HEK293 (cell line): Measurements from ENCODE around the gene VSTM4.

Source experiments
- CTCF ChIA-PET: fragments of 350-600 bp; formaldehyde crosslinking; extraction: SDS; loops from one replicate; lab custom pipeline; 2021; ENCODE audit warnings: antibody characterized with exemption; lab: Yijun Ruan, JAX
- POLR2A ChIA-PET: fragments of 300-600 bp; formaldehyde crosslinking; extraction: SDS; loops from one replicate; lab custom pipeline; 2020; ENCODE audit warnings: antibody characterized with exemption, inconsistent platforms; lab: Yijun Ruan, JAX
- H3K27ac ChIP-seq: fragments of 200-500 bp; sonication (Bioruptor generic); 2 replicates; pipeline ENCODE4 v1.5.1; 2014; ENCODE audit warnings: low read depth, low read length, control low read depth, inconsistent platforms; ENCODE audit errors: extremely low read depth
- H3K36me3 ChIP-seq, 2 experiments: fragments of 200-500 bp in 1 of 2; sonication (Bioruptor generic) in 1 of 2; 1 replicate in 1 of 2; 2 replicates in 1 of 2; pipeline ENCODE4 v1.5.1; 2014 to 2017; ENCODE audit warnings: inconsistent platforms in 2 of 2, low read length in 2 of 2; ENCODE audit not compliant: control insufficient read depth in 2 of 2, insufficient read depth in 1 of 2
- H3K4me1 ChIP-seq: fragments of 200-500 bp; sonication (Bioruptor generic); 2 replicates; pipeline ENCODE4 v1.5.1; 2014; ENCODE audit warnings: mild to moderate bottlenecking, low read length, inconsistent platforms; ENCODE audit not compliant: control insufficient read depth, insufficient read depth
- H3K4me3 ChIP-seq: 2 replicates; pipeline ENCODE4 v1.5.1; 2011; ENCODE audit warnings: low read depth, mild to moderate bottlenecking, control low read depth, low read length, moderate library complexity
- H3K9me3 ChIP-seq: fragments of 200-500 bp; sonication (Bioruptor generic); 2 replicates; pipeline ENCODE4 v1.5.1; 2014; ENCODE audit warnings: low read depth, low read length, inconsistent platforms; ENCODE audit not compliant: control insufficient read depth, insufficient read depth
- ATF2 ChIP-seq: fragments of 450-650 bp; formaldehyde crosslinking; IDR thresholded peaks from 2 replicates; pipeline ENCODE4 v1.5.1; 2016; ENCODE audit warnings: missing biosample characterization, missing genetic modification characterization, low read depth
- HOXA7 ChIP-seq: sonication (generic); formaldehyde crosslinking; IDR thresholded peaks from 2 replicates; pipeline ENCODE4 v1.8.1; 2022; ENCODE audit warnings: missing genetic modification reagents, borderline replicate concordance
- HOXD13 ChIP-seq: sonication (generic); formaldehyde crosslinking; IDR thresholded peaks from 2 replicates; pipeline ENCODE4 v1.8.0; 2022; ENCODE audit warnings: missing genetic modification reagents, borderline replicate concordance
- KLF10 ChIP-seq: fragments of 450-650 bp; IDR thresholded peaks from 2 replicates; pipeline ENCODE4 v1.5.1; 2018; ENCODE audit warnings: missing biosample characterization, mild to moderate bottlenecking, missing genetic modification characterization
- PRDM4 ChIP-seq: fragments of 450-650 bp; formaldehyde crosslinking; IDR thresholded peaks from 2 replicates; pipeline ENCODE4 v1.5.1; 2017; ENCODE audit warnings: missing biosample characterization, missing genetic modification characterization
- REST ChIP-seq: fragments of 450-650 bp; formaldehyde crosslinking; IDR thresholded peaks from 2 replicates; pipeline ENCODE4 v1.5.1; 2016; ENCODE audit warnings: missing biosample characterization, missing genetic modification characterization
- SP7 ChIP-seq: fragments of 450-650 bp; formaldehyde crosslinking; IDR thresholded peaks from 2 replicates; pipeline ENCODE4 v1.5.1; 2016; ENCODE audit warnings: missing biosample characterization, missing genetic modification characterization
- ZBTB11 ChIP-seq: fragments of 450-650 bp; formaldehyde crosslinking; conservative IDR thresholded peaks from 2 replicates; pipeline ENCODE4 v1.5.1; 2016; ENCODE audit warnings: low read depth, missing biosample characterization, missing genetic modification characterization
- ZIC2 ChIP-seq: fragments of 450-650 bp; formaldehyde crosslinking; IDR thresholded peaks from 2 replicates; pipeline ENCODE4 v1.5.1; 2016; ENCODE audit warnings: missing biosample characterization, missing genetic modification characterization
- ZNF133 ChIP-seq: fragments of 450-650 bp; formaldehyde crosslinking; IDR thresholded peaks from 2 replicates; pipeline ENCODE4 v1.5.1; 2016; ENCODE audit warnings: missing biosample characterization, missing genetic modification characterization
- ZNF23 ChIP-seq: fragments of 450-650 bp; formaldehyde crosslinking; IDR thresholded peaks from 2 replicates; pipeline ENCODE4 v1.5.1; 2016; ENCODE audit warnings: missing biosample characterization, missing genetic modification characterization, borderline replicate concordance
- ZNF239 ChIP-seq: fragments of 450-650 bp; formaldehyde crosslinking; IDR thresholded peaks from 2 replicates; pipeline ENCODE4 v1.5.1; 2016; ENCODE audit warnings: missing biosample characterization, missing genetic modification characterization
- ZNF24 ChIP-seq: fragments of 450-650 bp; formaldehyde crosslinking; IDR thresholded peaks from 2 replicates; pipeline ENCODE4 v1.5.1; 2016; ENCODE audit warnings: missing biosample characterization, missing genetic modification characterization
- ZNF324 ChIP-seq: fragments of 450-650 bp; formaldehyde crosslinking; IDR thresholded peaks from 2 replicates; pipeline ENCODE4 v1.5.1; 2016; ENCODE audit warnings: missing biosample characterization, missing genetic modification characterization
- ZNF449 ChIP-seq: fragments of 450-650 bp; formaldehyde crosslinking; IDR thresholded peaks from 2 replicates; pipeline ENCODE4 v1.5.1; 2017; ENCODE audit warnings: missing biosample characterization, mild to moderate bottlenecking, missing genetic modification characterization, moderate library complexity
- ZNF473 ChIP-seq: fragments of 450-650 bp; formaldehyde crosslinking; IDR thresholded peaks from 2 replicates; pipeline ENCODE4 v1.5.1; 2017; ENCODE audit warnings: missing biosample characterization, missing genetic modification characterization
- ZNF518A ChIP-seq: fragments of 450-650 bp; formaldehyde crosslinking; conservative IDR thresholded peaks from 2 replicates; pipeline ENCODE4 v1.5.1; 2016; ENCODE audit warnings: low read depth, missing biosample characterization, missing genetic modification characterization
- ZNF843 ChIP-seq: fragments of 450-650 bp; formaldehyde crosslinking; IDR thresholded peaks from 2 replicates; pipeline ENCODE4 v1.5.1; 2016; ENCODE audit warnings: missing biosample characterization, missing genetic modification characterization

The VSTM4 gene

GRCh38 chr10:49023071-49023470 is 92.3 kb downstream of the VSTM4 start:
- POLR2A ChIA-PET = no interaction called here
- Histone ChIP-seq H3K4me1 (no peaks in the 10 kb centered on the region), H3K4me3 (no peak overlapping the region), H3K27ac (no peak overlapping the region), H3K36me3 (no peaks in the 10 kb centered on the region)
- CTCF ChIA-PET = interaction anchor here (1.0 kb wide), 1 partner anchor 367 kb away, joined by 4 read pairs; no protein-coding TSS in a partner anchor
- TF ChIP-seq HOXA7 = no peak
- TF ChIP-seq PRDM4 (tag by site-specific recombination) = no peak
- no peak for TF ChIP-seq SP7
- no peak for TF ChIP-seq ZNF24 (tag by site-specific recombination)
- no peak for TF ChIP-seq ZNF843 (tag by site-specific recombination)
- no peak for TF ChIP-seq ZNF324 (tag by site-specific recombination)
- no peak for TF ChIP-seq REST (tag by site-specific recombination)
- no peak for TF ChIP-seq ZNF239 (tag by site-specific recombination)
- TF ChIP-seq ZNF133 (tag by site-specific recombination) = no peak
- TF ChIP-seq ZBTB11 (tag by site-specific recombination) = no peak
- no peak for TF ChIP-seq ZIC2
- TF ChIP-seq KLF10 = no peak
- TF ChIP-seq ZNF473 = no peak
- no peak for TF ChIP-seq ZNF23 (tag by site-specific recombination)
- TF ChIP-seq, all 188 proteins: peak for 0
- no peaks in the 10 kb centered on the region for H3K9me3 ChIP-seq

- H3K9me3 ChIP-seq = no peaks in the 10 kb centered on the region
- H3K4me3 ChIP-seq = no peak overlapping the region
- H3K36me3 ChIP-seq = no peaks in the 10 kb centered on the region
- CTCF ChIA-PET = no interaction called here
- no peaks in the 10 kb centered on the region for H3K4me1 ChIP-seq
- no peak overlapping the region for H3K27ac ChIP-seq
- POLR2A ChIA-PET = no interaction called here
- TF ChIP-seq ZNF449 (no peak), HOXD13 (CRISPR knock-in tag) (no peak), ZNF518A (tag by site-specific recombination) (no peak), ATF2 (tag by site-specific recombination) (no peak), ZNF473 (no peak)
Measured at GRCh38 chr10:49021685-49022084, 93.6 kb downstream of the VSTM4 start.
